Occipital lobe (tissue), 2 donors: ENCODE measurements around the gene EVC. TPM values are rescaled to one million over a fixed set of nuclear protein-coding genes. Genes with fewer than 3 reads are reported as not detected.

Source experiments
- DNase-seq: peaks from one replicate; lab custom pipeline; 2025; lab: John Stamatoyannopoulos, UW
- total RNA-seq: library from RNA; depleted of rRNA; stranded (reverse); fragments of >200 nt; gene quantifications from one replicate; pipeline ENCODE4 v1.2.3, GENCODE V29; 2014

The EVC gene
- total RNA-seq, 1 donor from 2014 or later, result 5.1 TPM

- no peak for DNase-seq
Observed at GRCh38 chr4:5785806-5786680, 75.0 kb downstream of the EVC start.

GRCh38 chr4:5787311-5787710, 76.3 kb downstream of the EVC start:
- no peak for DNase-seq

GRCh38 chr4:5788144-5788543, 77.1 kb downstream of the EVC start:
- DNase-seq, result no peak

- DNase-seq, result no peak
Observed at GRCh38 chr4:5789141-5789540, 78.1 kb downstream of the EVC start.

GRCh38 chr4:5790546-5790857, 79.5 kb downstream of the EVC start:
- DNase-seq, result no peak

GRCh38 chr4:5791654-5792053, 80.7 kb downstream of the EVC start:
- DNase-seq, result no peak

- no peak for DNase-seq
Observed at GRCh38 chr4:5793514-5793913, 82.5 kb downstream of the EVC start.

- no peak for DNase-seq
Observed at GRCh38 chr4:5795580-5795979, 84.6 kb downstream of the EVC start.

- DNase-seq, result no peak
Observed at GRCh38 chr4:5796976-5797375, 86.0 kb downstream of the EVC start.

- no peak for DNase-seq
Observed at GRCh38 chr4:5797866-5798265, 86.9 kb downstream of the EVC start.

GRCh38 chr4:5798462-5798861, 87.5 kb downstream of the EVC start:
- DNase-seq, result no peak

- DNase-seq, result no peak
Observed at GRCh38 chr4:5798946-5799345, 87.9 kb downstream of the EVC start.

GRCh38 chr4:5799406-5799805, 88.4 kb downstream of the EVC start:
- DNase-seq, result no peak

- DNase-seq, result no peak
Observed at GRCh38 chr4:5800496-5800895, 89.5 kb downstream of the EVC start.

GRCh38 chr4:5801696-5802095, 90.7 kb downstream of the EVC start:
- DNase-seq, result no peak

GRCh38 chr4:5802565-5802964, 91.6 kb downstream of the EVC start:
- no peak for DNase-seq

GRCh38 chr4:5804656-5805055, 93.7 kb downstream of the EVC start:
- DNase-seq, result no peak

GRCh38 chr4:5805270-5805669, 94.3 kb downstream of the EVC start:
- DNase-seq, result no peak

GRCh38 chr4:5808081-5808741, 97.2 kb downstream of the EVC start:
- no peak for DNase-seq

GRCh38 chr4:5809216-5809776, 98.3 kb downstream of the EVC start:
- DNase-seq, result no peak

- DNase-seq, result no peak
Observed at GRCh38 chr4:5810151-5810550, 99.2 kb downstream of the EVC start.

GRCh38 chr4:5810770-5811430, 99.9 kb downstream of the EVC start:
- DNase-seq, result no peak
